Stimulated activated CD8-positive, alpha-beta memory T cell treated with anti-CD3 and anti-CD28 coated beads, Interleukin-15, amount 100 ng/mL, for 1 hour (primary cell): Measurements from ENCODE around the gene COL2A1.

ENCODE experiments used
- DNase-seq: peaks from one replicate; pipeline ENCODE4 v3.0.0-alpha.2; 2020; ENCODE audit warnings: low read depth

COL2A1 gene

DNA sequence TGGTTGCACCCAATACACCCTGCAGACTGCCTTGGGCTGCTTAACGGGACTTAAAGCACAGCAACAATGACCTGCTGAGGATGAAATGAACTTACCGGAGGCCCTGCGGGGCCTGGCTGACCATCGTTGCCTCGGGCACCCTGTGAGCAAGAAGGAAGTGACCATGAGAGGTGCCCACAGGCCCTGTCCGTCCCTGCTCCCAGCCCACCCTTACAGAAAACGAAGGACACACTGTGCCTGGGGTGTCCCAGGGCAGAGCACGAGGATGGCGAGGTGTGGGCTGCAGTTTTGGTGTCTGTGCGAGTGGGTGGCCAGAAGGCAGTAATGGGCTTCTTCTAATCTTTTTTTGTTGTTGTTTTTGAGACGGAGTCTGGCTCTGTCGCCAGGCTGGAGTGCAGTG is 14.6 kb downstream of the COL2A1 start:
- no peak for DNase-seq

DNA sequence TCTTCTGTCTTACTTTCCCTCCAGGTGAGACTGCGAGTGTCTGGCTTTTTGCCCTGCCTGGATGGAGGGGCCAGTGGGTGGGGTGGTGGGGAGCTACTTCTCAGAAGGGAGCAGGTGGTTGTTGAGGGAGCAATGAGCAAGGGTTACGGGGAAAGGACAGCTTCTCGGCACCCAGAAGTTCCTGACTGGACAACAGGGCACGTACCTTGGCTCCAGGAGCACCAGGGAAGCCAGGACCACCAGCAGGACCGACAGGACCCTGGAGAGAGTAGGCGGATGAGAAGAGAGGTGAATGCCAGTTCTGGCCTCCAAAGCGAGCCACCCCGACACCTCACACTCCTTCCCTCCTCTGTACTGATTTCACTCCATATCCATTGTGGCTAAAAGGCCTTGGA is 15.3 kb downstream of the COL2A1 start:
- no peak for DNase-seq

DNA sequence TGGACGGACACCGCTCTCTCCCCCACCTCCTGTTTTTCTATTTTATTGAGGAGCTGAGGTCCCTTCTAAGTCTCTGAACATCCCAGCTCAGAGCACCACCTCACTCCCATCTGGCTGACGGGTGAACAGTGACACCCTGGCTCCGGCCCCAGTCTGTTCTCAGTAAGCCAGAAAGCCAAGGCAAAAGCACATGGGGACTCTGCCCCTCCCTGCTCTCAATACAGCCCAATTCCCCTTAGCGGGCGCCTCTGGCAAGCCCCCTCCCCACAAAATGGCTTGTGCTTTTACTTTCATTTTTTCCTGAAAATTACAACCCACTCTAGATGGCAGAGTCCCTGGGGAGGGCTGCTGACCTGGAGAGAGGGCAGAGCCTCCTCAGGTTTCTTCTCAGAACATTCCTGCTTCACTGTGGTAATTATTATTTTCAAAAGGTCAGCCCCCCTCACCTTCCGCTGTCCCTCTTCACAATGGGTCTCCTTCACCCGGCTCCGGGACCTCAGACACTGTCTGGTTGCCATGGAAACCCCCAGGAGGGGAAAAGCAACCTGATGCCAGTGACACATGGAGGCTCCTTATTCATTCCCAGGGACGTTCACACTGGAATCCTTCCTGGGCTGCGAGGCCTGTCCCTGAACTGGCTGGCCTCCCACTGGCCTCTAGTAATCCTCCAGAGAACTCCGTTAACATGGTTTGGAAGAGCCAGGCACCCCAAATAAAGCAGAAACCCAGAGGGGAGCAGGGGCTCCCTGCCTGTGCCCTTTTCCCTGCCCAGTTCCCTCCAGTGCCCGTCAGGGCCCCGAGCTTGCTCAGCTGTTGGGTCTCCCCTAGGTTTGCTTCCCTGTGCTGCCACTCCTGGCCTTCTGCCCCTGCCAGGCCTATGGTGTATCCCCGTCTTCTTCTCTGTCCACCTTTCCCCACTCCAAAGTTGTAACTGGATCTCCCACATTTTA is 15.9 kb downstream of the COL2A1 start:
- DNase-seq = no peak

DNA sequence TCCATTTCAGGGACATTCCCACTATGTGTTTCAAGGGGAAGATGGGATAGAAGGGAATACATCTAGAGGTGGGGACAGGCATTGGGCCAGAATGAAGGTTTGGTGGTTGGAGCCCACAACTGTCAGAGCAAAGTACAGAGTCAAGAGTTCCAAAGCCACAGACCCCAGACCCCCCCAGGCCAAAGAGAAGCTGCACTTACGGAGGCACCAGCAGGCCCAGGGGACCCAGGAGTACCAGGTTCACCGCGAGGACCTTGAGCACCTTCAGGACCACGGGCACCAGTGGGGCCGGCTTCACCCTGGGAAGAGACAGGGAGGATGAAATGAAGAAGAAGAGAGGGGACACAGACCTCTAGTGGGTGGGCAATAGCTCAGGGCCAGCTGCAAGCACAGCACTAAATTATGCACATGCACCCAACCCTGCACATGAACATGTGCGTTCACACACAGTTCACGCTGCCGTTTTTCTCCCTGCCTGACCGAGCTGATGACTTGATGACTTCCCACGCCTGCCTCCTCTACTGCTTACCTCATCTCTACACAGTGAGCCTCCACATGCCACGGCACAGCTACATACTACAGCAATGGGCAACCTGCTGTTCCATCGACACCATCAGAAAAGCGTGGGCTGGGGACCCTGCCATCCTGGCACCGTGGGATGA is 16.7 kb downstream of the COL2A1 start:
- no peak for DNase-seq

DNA sequence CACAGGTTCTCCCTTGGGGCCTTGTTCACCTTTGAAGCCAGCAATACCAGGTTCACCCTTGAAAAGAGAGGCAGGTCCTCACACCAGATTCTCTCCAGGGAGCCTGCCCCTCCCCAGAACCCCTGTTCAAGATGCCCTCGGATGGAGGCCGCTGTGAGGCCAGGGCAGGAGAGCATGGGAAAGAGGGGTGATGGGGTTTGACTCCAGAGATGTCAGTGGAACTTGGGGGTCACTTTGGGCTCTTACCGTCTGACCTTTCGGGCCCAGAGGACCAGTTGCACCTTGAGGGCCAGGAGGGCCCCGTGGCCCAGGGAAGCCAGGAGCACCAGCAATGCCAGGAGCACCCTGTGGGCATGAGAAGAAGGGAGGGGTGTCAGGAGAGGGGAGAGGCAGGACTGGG is 17.4 kb downstream of the COL2A1 start:
- DNase-seq = no peak

DNA sequence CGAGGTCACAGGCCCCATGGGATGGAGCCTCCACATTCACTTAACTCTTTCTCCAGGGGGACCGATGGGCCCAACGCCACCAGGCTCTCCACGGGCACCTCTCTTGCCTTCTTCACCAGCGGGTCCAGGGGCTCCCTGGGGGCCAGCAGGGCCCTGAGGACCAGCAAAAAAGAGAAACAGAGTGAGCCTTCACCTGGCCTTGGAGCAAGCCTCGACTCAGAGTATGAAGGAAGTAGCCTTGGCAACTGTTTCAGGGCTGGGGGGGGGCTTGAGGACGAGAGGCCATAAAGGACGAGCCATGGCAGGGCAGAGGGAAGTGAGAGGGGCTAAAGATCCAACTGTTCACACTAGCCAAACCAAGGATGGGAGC is 18.0 kb downstream of the COL2A1 start:
- DNase-seq = no peak

DNA sequence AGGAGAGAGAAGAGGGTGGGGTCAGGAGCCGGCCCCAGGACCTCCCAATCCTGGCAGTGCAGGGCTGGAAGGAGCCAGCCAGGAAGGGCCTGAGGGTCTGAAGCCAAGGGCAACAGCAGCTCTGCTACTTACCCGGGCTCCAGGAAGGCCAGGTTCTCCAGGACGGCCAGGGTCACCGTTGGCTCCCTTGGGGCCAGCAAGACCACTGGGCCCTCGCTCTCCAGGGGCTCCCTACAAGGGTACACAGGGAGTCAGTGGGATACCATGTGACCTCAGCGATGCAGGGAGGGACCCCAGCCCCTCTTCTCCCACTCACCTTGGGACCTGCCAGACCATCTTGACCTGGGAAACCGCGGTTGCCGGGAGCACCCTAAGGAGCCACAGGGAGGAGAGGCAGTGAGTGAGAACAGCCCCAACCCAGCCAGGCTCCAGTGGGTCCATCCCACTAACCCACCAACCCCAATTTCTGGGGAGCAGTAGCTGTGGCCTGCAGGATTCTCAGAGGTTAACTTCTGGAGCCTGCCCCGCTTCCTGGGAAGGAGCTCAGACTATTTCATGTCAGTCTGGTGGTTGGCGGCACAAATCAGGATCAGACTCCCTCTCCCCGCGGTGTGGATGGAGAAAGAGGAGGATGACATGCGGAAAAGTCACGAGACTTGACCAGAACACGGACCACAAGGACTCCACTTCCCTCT is 18.5 kb downstream of the COL2A1 start:
- DNase-seq = no peak

DNA sequence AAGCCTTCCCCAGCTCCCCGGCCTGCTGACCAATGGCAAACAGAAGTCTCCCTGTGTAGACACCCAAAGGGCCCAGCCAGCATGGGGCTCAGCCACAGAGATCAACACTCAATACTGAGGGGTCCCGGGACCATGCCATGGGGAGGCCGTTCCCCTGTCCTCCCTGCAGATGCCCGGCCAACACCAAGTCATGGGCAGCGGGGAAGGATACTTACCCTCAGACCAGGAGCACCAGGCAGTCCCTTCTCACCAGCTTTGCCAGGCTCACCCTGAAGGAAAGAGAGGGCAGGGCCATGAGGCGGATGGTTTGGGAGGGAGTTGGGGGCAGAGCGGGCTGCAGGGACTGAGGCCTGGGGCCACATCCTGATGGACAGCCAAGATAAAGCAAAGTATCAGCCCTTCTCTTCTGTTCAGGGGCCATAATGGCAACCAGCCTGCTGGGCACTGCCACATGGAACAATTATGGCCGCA is 19.9 kb downstream of the COL2A1 start:
- no peak for DNase-seq

DNA sequence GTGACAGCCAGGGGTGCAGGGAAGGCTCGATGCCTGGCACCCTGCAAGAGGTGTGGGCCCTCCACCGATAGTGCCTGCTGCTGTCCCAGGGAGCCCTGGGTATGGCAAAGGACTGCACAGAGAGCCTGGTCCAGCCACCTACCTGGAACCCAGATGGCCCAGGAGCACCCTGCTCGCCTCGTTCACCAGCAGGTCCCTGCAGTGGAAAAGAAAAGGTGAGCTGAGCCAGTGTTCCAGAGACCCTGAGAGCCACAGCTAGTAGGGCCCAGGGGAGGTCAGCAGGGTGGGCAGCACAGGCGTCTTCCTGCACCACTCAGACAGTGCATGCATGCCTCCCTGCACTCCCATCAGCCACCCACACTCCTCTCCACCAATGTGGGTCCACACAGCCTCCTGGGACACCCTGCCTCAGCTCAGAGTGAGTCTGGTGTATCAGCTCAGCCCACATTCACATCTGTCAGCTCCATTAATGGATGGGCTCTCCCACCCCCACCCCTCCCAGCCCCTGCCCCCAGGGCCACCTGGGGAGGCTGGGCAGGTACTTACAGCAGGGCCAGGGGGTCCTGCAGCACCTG is 20.6 kb downstream of the COL2A1 start:
- no peak for DNase-seq

DNA sequence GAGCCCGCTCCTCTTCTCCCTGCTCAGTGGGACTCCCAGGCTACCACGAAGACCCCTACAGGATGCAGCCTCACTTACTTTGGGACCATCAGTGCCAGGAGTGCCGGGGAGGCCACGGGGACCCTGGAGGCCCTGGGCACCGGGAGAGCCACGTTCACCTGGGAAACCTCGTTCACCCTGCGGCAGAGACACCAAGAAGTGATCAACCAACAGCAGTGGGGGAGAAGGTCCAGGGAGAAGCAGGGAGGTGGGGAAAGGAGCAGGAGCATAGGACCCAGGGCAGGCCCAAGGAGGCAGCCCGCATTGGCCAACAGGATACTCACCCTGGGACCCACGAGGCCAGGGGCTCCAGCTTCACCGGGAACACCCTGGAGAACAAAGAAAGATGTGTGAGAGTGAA is 21.5 kb downstream of the COL2A1 start:
- DNase-seq = no peak

DNA sequence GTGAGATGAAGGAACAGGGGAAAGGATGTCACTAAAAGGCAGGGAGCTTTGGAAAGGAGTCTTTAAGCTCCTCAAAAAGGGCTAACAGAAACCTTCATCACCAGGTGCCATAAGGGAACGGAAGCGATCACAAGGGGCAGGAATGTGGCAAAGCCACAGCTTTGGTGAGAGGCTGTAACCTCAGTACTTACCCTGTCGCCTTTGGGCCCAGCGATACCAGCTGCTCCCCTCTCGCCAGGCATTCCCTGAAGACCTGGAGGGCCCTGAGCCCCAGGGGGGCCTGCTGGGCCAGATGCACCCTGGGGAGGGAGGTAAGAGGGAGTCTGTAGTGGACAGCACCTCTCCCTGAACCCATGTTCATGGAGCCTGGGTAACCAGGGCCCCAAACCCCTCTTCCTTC is 22.0 kb downstream of the COL2A1 start:
- no peak for DNase-seq

DNA sequence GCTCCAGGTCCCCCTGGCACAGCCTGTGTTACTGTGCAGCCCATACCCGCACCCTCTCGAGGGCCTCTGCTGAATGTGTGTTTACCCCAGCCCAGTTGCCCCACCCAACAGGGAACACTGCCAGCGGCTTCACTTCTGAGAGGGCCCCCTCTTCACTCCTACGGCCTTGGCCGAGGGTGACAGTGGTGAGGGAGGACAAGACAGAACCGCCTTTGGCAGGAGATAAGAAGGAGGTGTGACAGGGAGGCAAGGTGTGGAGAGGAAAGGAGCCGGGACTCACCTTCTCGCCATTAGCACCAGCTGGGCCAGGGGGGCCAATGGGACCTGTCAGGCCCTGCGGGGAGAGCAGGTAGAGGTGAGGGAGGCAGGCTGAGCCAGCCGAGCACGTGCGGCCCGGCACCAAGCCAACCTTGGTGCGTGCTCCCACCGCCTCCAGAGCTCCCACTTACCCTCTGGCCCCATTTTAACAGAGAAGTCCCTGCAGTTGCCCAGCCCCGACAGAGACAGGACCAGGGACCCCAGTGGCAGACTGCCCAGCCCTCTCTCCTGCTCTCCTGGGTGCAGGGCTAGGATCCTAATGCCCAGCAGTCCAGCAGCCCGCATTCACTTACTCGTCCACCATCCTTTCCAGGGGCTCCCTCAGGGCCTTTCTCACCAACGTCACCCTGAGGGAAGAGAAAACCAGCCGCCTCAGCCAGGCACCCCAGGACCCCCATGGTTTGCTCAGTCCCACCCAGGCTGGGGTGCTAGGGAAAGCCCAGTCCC is 22.6 kb downstream of the COL2A1 start:
- no peak for DNase-seq

DNA sequence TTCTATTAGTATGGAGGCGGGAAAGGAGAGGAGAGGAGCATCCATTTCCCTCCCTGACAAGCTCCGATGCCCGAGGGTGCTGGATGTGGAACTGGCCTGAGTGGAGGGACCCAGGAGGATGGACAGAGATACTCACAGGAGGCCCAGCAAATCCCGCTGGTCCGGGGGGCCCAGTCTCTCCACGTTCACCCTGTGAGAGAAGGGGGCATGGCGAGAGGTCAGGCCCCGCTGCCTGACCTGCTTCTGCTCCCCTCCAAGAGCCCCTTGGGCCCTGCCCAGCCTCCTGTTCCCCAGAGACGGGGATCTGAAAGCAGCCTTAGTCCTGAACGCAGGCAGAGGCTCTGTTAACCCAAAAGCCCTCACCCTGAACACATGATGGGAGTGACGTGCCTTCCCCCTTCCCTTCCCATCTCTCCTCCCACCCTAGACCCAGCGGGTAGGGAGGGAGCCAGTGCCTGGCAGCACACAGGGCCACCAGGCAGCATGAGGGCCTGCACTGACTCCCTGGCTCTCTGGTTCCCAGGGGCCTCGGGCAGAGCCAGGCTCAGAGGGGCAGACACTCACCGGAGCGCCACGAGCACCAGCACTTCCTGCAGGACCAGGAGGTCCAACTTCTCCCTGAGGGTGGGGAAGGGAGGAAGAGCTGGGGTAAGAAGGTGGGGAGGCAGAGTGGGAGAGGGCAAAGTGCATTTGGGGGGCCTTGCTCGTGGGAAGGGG is 23.3 kb downstream of the COL2A1 start:
- DNase-seq = no peak

DNA sequence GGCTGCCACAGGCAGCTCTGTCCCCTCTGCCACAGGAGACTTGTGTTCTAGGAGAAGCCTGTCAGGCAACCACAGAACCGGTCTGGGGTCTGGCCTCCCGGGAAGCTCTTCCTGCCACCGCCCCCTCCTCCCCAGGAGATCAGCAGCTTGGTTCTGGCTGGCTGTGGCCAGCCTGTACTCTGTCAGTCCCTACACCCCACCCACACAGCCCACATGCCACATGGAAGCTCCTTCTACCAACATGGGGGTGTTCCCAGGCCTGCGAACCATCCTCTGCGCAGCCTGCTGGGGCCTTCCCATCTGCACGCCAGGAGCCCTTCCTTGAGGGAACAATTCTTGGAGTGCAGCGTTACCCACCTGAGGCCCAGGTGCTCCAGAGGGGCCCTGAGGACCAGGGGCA is 24.1 kb downstream of the COL2A1 start:
- no peak for DNase-seq

DNA sequence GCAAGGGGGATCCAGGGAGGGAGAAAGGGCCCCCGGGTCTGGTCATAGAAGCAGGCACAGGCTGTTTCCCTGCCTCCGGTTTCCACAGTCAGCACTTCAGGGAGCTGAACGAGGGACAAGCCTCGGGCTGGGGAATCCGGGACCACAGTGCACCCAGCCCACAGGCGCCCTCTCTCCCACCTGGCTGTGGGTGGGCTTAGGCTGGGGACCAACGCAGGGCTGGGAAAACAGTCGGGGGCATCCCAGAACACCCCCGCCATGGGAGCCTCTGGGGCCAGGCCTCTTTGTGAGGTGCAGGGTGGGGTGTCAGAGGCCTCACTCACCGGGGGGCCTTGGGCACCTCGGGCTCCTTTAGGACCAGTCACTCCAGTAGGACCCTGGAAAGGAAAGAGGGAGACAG is 24.6 kb downstream of the COL2A1 start:
- DNase-seq = no peak

DNA sequence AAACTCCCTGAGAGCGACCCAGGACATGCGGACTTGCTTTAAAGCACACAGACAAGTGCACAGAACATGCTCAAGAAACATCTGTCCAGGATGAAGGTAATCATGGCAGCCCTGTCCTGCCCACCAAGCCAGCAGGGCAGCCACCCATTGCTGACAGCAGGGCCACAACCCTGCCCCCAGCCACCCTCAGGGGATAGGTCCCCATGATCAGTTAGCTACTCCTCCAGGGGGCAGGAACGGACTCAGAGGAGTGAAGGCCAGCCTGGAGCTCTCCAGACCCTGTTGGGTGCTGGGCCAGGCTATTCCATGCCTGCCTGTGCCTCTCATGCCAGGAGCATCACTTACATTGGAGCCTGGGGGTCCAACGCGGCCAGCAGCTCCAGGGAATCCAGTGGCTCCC is 25.1 kb downstream of the COL2A1 start:
- no peak for DNase-seq

DNA sequence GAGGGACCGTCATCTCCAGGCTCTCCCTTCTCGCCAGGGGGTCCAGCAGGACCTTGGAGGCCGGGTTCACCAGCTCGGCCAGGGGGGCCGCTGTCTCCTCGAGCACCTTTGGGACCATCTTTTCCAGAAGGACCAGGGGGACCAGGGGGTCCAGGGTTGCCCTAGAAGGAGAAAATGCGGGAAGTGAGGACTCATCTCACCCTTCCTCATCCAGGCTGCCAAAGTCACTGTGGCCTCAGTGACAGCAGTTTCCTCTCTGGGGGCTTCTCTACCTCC is 25.7 kb downstream of the COL2A1 start:
- no peak for DNase-seq

DNA sequence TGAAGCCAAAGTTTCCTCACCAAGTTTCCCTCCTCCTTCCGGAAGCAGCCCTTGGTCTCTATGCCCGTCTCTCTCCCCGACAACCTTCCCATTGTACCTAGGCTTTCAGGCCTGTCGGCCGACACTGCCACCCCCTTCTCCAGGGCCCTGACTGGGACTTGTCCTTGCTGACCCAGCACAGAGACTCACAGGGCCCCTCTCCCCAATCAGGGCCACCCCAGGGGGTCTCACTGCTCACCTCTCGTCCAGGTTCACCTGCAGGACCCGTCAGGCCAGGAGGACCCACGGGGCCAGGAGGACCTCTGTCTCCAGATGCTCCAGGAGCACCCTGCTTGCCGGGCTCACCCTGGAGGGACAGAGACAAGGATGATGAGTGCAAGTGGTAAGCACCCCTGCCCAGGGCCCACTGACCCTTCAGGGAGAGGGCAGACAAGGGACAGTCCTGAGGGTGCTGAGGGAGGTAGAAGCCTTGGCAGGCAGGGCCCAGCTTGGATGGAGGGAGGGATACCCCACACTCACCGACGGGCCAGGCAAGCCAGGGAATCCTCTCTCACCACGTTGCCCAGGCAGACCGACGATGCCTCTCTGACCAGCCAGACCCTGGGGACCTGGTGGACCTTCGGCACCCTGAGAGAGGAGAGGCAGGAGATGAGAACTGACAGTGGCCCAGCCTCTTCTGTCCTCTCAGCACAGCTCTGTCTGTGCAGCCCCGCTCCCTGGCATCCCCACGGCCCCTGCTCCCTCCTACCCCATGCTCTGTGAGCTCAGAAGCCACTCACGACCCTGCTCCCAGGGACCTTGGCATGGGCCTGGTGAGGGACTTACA is 26.3 kb downstream of the COL2A1 start:
- no peak for DNase-seq

DNA sequence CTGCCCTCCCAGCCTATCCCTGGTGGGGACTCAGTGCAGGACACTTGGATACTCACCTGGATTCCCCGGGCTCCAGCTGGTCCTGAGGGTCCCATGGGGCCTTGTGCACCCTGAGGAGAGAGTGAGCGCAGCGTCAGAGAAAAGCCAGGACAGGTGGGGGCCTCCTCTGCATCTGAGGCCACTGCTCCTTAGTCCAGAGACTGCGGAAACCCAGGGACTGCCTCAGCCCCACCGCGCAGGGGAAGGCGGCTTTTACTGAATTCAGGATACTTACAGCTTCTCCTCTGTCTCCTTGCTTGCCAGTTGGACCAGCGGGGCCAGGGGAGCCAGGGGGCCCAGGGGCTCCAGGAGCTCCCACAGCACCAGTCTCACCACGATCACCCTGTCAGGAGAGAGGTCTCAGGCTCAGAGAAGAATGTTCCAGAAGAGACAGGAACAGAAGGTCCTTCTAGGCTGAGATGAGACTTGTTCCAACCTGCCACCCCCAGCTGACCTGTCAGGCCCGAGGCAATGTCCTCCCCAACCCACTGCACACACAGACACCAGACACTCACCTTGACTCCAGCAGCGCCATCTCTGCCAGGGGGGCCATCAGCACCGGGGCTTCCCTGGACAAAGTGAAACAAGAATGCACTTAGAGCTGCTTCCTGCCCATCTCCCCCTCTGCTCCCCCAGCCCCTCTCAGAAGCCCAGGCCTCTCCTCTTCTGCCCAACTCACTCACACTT is 27.1 kb downstream of the COL2A1 start:
- no peak for DNase-seq

DNA sequence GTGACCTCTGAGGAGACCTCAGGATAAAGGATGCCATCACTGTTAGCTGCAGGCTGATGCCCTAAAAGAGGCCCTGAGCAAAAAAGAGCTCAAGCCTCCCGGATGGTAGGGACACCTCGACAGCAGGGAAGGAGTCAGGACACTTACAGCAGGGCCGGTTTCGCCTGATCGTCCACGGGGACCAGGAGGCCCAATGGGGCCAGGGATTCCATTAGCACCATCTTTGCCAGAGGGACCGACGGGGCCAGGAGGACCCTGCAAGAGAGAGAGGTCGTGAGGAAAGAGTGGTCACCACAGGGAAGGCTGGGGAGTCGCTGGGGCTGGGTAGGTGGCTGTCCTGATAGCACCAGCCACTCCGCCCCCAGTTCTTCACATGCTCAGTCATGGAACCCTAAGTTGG is 28.5 kb downstream of the COL2A1 start:
- DNase-seq = no peak
